Measurements from ENCODE around the gene OPCML. TPM values are rescaled to one million over a fixed set of nuclear protein-coding genes. Genes with fewer than 3 reads are reported as not detected.
A peak's percentile ranks its signal among the peaks of the same experiment; 100 is the strongest.

Gene OPCML
- total and polyA plus RNA-seq, 2 experiments from 2014 or later = 0.21 to 0.51 TPM

DNA sequence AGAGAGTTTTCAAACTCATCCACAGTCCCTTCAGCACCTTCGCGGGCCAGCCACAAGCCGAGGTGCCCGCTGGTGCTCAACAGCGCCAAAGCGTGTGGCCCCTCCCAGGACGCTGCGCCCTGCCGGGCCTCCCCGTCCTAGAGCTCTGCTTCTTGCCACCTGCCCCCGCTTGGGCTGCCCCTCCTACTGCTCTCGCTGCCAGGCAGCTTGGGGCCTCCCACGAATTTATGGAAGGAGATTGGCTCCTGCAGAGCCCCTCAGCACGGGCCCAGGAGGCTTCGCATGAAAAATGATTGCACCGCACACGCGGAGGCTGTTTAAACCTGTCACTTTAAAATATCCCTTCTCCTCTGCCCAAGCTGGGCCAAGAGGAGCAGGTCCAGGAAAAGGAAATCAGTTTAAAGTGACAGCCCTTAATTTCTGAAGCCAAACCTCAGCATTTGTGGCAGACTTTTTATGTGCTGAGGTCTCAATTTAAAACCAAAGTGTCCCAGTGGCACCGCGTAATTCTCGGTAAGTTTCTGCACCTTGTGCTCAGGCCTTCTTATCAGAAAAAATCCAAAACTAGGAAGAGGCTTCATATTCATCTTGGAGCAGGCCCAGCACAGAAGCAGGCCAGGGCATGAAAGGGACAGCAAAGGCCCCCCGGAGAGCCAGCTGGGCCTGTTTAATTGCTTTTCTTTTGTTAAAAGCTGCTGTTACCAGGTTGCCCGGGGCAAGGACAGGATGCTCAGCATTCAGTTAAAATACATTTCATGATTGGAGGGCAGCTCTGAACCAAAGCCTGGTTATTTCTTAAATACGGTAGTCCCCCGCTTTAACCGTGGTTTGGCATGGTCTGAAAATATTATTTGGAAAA, 303.6 kb downstream of the OPCML start:
- peaks cover 8% of the 10 kb centered on the region for H3K27me3 ChIP-seq
- no peak overlapping the region for H3K4me3 ChIP-seq
- TF ChIP-seq, protein P1, sequence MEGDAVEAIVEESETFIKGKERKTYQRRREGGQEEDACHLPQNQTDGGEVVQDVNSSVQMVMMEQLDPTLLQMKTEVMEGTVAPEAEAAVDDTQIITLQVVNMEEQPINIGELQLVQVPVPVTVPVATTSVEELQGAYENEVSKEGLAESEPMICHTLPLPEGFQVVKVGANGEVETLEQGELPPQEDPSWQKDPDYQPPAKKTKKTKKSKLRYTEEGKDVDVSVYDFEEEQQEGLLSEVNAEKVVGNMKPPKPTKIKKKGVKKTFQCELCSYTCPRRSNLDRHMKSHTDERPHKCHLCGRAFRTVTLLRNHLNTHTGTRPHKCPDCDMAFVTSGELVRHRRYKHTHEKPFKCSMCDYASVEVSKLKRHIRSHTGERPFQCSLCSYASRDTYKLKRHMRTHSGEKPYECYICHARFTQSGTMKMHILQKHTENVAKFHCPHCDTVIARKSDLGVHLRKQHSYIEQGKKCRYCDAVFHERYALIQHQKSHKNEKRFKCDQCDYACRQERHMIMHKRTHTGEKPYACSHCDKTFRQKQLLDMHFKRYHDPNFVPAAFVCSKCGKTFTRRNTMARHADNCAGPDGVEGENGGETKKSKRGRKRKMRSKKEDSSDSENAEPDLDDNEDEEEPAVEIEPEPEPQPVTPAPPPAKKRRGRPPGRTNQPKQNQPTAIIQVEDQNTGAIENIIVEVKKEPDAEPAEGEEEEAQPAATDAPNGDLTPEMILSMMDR (IDR thresholded peaks at IDR 0.05; ENCODE audit: low read depth, low read length) = no peak
- DNase-seq (ENCODE audit: low read depth in 1 of 2, low spot score in 1 of 2) = peak in 1 of 2 donors; percentile 38
- H3K4me1 ChIP-seq (ENCODE audit: low read depth) = peaks cover 7% of the 10 kb centered on the region
- no peaks in the 10 kb centered on the region for H3K36me3 ChIP-seq
- no peaks in the 10 kb centered on the region for H3K9me3 ChIP-seq (ENCODE audit: low read depth)
- H3K27ac ChIP-seq = no peak overlapping the region

DNA sequence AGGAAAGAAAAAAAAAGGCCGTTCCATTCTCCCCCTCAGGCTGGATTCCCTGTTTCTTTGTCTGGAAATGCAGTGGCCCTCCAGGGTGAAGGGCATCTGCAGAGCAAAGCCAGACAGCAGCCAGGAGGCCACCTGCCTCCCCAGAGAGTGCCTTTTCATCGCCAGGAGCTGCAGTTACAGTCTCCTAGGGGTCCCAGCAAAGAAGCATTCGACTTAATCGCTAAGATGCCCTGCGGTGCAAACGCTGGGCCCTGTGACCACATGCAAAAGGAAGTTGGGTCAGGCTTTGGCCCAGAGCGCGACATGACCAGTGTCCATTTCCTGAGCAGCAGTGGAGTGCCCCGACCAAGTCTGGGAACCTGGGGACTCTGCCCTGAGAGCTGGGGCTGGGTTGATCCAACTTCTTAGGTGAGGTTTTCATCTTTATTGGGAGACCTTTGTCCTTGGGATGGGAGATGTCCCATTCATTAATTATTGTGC, 304.6 kb downstream of the OPCML start:
- no peak for DNase-seq (ENCODE audit: low read depth in 1 of 2, low spot score in 1 of 2)
- no peak overlapping the region for H3K4me3 ChIP-seq
- peaks cover 7% of the 10 kb centered on the region for H3K4me1 ChIP-seq (ENCODE audit: low read depth)
- H3K27me3 ChIP-seq = peaks cover 8% of the 10 kb centered on the region
- TF ChIP-seq, protein P1 (IDR thresholded peaks at IDR 0.05; ENCODE audit: low read depth, low read length) = no peak
- H3K27ac ChIP-seq = no peak overlapping the region
- H3K9me3 ChIP-seq (ENCODE audit: low read depth) = no peaks in the 10 kb centered on the region
- H3K36me3 ChIP-seq = no peaks in the 10 kb centered on the region

DNA sequence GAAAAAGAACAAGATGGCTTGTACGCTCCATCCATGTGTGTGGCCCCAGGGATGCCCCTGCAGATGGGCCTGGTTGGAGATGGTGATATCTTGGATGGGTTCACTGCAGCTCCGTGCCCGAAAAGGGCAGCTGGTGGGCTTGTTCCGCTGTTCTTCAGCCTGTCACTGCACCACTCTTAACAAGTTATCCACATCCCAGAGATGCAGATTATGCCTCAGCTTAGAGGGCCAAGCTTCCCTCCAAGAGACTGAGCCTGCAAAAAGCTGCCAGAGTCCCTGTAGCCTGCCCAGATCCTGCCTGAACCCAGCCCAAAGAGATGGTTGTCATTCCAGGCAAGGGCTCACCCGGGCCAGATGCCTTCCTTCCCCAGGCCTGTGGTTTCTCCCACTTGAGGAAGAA, 308.0 kb downstream of the OPCML start:
- H3K4me3 ChIP-seq = no peak overlapping the region

DNA sequence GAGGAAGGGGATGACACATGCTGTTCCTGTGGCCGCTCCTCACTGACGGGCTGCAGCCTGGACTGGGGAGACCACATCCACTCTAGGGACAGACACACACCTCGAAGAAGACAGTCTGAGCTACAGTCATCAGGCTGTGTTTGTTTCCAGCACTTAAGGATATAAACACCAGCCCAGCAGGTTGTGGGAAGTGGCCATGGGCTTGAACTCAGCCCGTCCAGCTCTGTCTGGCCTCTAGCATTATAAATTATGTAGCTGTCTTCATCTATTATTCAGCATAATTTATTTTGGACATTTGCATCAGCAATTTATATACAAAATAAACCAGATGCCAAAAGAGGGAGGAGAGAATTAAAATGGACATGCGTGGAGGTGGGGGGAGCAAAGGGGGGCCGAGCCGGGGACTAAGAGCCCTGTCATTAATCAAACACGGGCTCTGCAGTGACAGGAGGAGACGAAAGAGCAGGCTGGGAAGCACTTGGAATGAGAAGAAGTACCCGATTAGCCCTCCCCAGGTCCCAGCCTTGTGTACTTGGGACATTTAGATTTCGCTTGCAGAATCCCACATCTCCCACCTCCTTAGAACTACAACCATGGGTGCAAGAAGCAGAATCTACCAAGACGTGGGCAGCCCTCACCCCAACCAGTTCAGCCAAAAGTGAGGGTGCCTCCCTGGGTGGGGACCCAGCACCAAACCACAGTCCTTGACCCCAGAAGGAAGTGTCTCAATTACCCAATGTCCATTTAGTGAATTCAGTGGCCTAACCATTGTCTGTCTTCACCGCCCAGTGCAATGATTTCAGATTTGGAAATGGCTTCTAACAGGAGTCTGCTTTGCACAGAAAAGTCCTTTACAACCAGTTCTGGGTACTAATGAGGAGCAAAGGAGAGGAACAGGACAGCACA, 309.6 kb downstream of the OPCML start:
- Histone ChIP-seq H3K36me3 (no peaks in the 10 kb centered on the region), H3K9me3 (ENCODE audit: low read depth) (no peaks in the 10 kb centered on the region), H3K27ac (no peak overlapping the region), H3K4me1 (ENCODE audit: low read depth) (no peaks in the 10 kb centered on the region), H3K4me3 (no peak overlapping the region), H3K27me3 (peaks cover 5% of the 10 kb centered on the region)
- peak in 1 of 2 donors; percentile 32 for DNase-seq (ENCODE audit: low read depth in 1 of 2, low spot score in 1 of 2)
- TF ChIP-seq, protein P1 (IDR thresholded peaks at IDR 0.05; ENCODE audit: low read depth, low read length) = no peak

More for the DNA sequence above, 308.0 kb downstream of the OPCML start:
- TF ChIP-seq, protein P1 (IDR thresholded peaks at IDR 0.05; ENCODE audit: low read depth, low read length) = no peak
- H3K9me3 ChIP-seq (ENCODE audit: low read depth) = no peaks in the 10 kb centered on the region
- peaks cover 7% of the 10 kb centered on the region for H3K4me1 ChIP-seq (ENCODE audit: low read depth)
- peaks cover 8% of the 10 kb centered on the region for H3K27me3 ChIP-seq
- DNase-seq (ENCODE audit: low read depth in 1 of 2, low spot score in 1 of 2) = no peak
- no peaks in the 10 kb centered on the region for H3K36me3 ChIP-seq
- H3K27ac ChIP-seq = no peak overlapping the region

DNA sequence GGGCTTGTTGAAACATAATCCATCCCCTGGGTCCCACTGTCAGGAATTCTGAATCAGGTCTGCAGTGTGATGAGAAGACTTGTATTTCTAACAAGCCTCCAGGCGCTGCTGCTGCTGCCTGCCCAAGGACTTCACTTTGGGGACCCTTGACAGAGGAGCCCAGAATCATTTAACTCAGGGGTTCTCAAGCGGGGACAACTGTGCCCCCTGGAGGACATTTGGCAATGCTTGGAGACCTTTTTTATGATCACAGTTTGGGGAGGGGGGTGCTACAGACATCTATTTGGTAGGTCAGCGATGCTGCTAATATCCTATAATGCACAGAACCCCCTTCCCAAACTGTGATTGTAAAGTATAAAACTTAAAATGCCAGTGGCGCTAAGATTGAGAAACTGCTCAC, 312.8 kb downstream of the OPCML start:
- H3K27ac ChIP-seq = no peak overlapping the region
- H3K36me3 ChIP-seq = no peaks in the 10 kb centered on the region
- TF ChIP-seq, protein P1 (IDR thresholded peaks at IDR 0.05; ENCODE audit: low read depth, low read length) = no peak
- no peaks in the 10 kb centered on the region for H3K4me1 ChIP-seq (ENCODE audit: low read depth)
- H3K4me3 ChIP-seq = no peak overlapping the region
- no peaks in the 10 kb centered on the region for H3K9me3 ChIP-seq (ENCODE audit: low read depth)
- H3K27me3 ChIP-seq = peaks cover 2% of the 10 kb centered on the region
- DNase-seq (ENCODE audit: low read depth in 1 of 2, low spot score in 1 of 2) = no peak

All from cardiac muscle cell (in vitro differentiated cells and primary cell).